ENCODE results near the gene SH2D3A. TPM values are rescaled to one million over a fixed set of nuclear protein-coding genes. Genes with fewer than 3 reads are reported as not detected.
A peak's percentile ranks its signal among the peaks of the same experiment; 100 is the strongest.

SH2D3A gene
- total RNA-seq, 1 experiment from 2014 or later = 17.9 TPM

- Histone ChIP-seq H4K8ac (replicated peaks; ENCODE audit: insufficient read length, low read depth, low read length) (no peak overlapping the region), H2AK5ac (ENCODE audit: insufficient read length, low read length) (no peak overlapping the region), H4K20me1 (ENCODE audit: control insufficient read depth, insufficient read depth, insufficient read length) (peaks cover 2% of the 10 kb centered on the region), H3K27me3 (ENCODE audit: insufficient read depth, low read length) (no peaks in the 10 kb centered on the region), H2BK120ac (ENCODE audit: low read depth, low read length, poor library complexity, severe bottlenecking) (no peak overlapping the region), H3K79me2 (ENCODE audit: insufficient read depth, low read length) (no peaks in the 10 kb centered on the region), H3T11ph (ENCODE audit: low read length) (no peak overlapping the region), H3K23me2 (ENCODE audit: insufficient read length, low read depth, low read length, poor library complexity, severe bottlenecking) (peaks cover 24% of the 10 kb centered on the region), H3K4me1 (ENCODE audit: insufficient read depth, low read length) (peaks cover 7% of the 10 kb centered on the region; the same call in 1 of the 2 replicates), H2BK5ac (ENCODE audit: insufficient read length, low read length) (no peak overlapping the region), H3K4me2 (ENCODE audit: insufficient read depth, insufficient read length, low read length) (peak overlapping the region; percentile 97), H2AFZ (ENCODE audit: low read length) (no peak overlapping the region), H3K14ac (ENCODE audit: insufficient read depth, low read length) (no peak overlapping the region; the same call in 1 of the 2 replicates), H4K91ac (ENCODE audit: insufficient read length, low read depth, low read length) (no peak overlapping the region), H3K9me3 (ENCODE audit: control insufficient read depth, low read depth, low read length) (no peaks in the 10 kb centered on the region), H3K18ac (ENCODE audit: insufficient read length, low read depth, low read length) (peak overlapping the region; percentile 28), H4K5ac (ENCODE audit: insufficient read length, low read depth, low read length) (no peak overlapping the region), H2BK20ac (ENCODE audit: low read depth, low read length, poor library complexity, severe bottlenecking) (no peak overlapping the region), H3K56ac (ENCODE audit: insufficient read length, low read depth, low read length) (no peak overlapping the region), H2BK15ac (ENCODE audit: low read depth, low read length) (no peak overlapping the region), H3K27ac (ENCODE audit: insufficient read length, low read depth, low read length) (peak overlapping the region; percentile 48), H3K23ac (ENCODE audit: insufficient read length, low read depth, low read length) (no peak overlapping the region), H3K9ac (ENCODE audit: extremely low read depth, insufficient read length, low read length) (peak overlapping the region; percentile 47), H2BK12ac (ENCODE audit: insufficient read length, low read depth, low read length) (no peak overlapping the region), H3K79me1 (ENCODE audit: insufficient read depth, low read depth, low read length, poor library complexity, severe bottlenecking) (no peaks in the 10 kb centered on the region), H3K4ac (ENCODE audit: low read depth, low read length) (no peak overlapping the region)
- WGBS (ENCODE audit: extremely low coverage, insufficient read length, low lambda C conversion rate) = no CpG with 5 or more reads among the region's 15 CpGs
- peaks cover 29 to 35% of the 10 kb centered on the region in 2 experiments for H3K4me1 Mint-ChIP-seq
- no peak for DNase-seq
- no peaks in the 10 kb centered on the region for H3K9me3 Mint-ChIP-seq
- H3K27me3 Mint-ChIP-seq (ENCODE audit: low read depth) = no peaks in the 10 kb centered on the region
- peak overlapping the region; percentile 63 to 97 (median 86); a peak in 5 of 7 replicates for H3K27ac Mint-ChIP-seq
- no peak for TF ChIP-seq CTCF (conservative IDR thresholded peaks at IDR 0.05)
- H3K36me3 Mint-ChIP-seq (ENCODE audit: insufficient read depth in 1 of 3, low read depth in 3 of 3) = peaks cover 5 to 16% (median 12%) of the 10 kb centered on the region in 3 experiments
- H3K4me3 Mint-ChIP-seq = peak overlapping the region; percentile 88 to 97
These were observed 31.9 kb downstream of the SH2D3A start for GRCh38 chr19:6735181-6735911.
